GM12878 (cell line): ENCODE measurements around the gene OTOP3. TPM values are rescaled to one million over a fixed set of nuclear protein-coding genes. Genes with fewer than 3 reads are reported as not detected.

ENCODE experiments used
- ATAC-seq: fragments of 200-7000 bp; cut with Tn5 transposase; 3 replicates; pipeline ENCODE4 v1.9.1; 2020; ENCODE audit warnings: mild to moderate bottlenecking, moderate library complexity
- BruUV-seq: library from RNA; stranded (reverse); fragments of 400-500 nt; replicated peaks from 2 replicates; lab custom pipeline; 2021; lab: Mats Ljungman, UMichigan
- CTCF ChIA-PET: fragments of 300-600 bp; sonication (Branson Sonifier 250); formaldehyde crosslinking; extraction: SDS; loops from one replicate; lab custom pipeline; 2021; ENCODE audit warnings: inconsistent platforms; lab: Yijun Ruan, JAX
- POLR2A ChIA-PET: fragments of 350-600 bp; formaldehyde crosslinking; extraction: SDS; loops from one replicate; lab custom pipeline; 2021; ENCODE audit warnings: inconsistent platforms; lab: Charles Lee
- RAD21 ChIA-PET: fragments of 300-600 bp; sonication (Branson Sonifier 250); formaldehyde crosslinking; loops from one replicate; lab custom pipeline; 2023; ENCODE audit warnings: antibody characterized with exemption; ENCODE audit not compliant: unreplicated experiment; lab: Charles Lee
- SMC1A ChIA-PET: fragments of 300-600 bp; sonication (Branson Sonifier 250); formaldehyde crosslinking; loops from one replicate; lab custom pipeline; 2023; ENCODE audit not compliant: unreplicated experiment, uncharacterized antibody; lab: Charles Lee
- DNase-seq: peaks from one replicate; pipeline ENCODE4 v3.0.0-alpha.2; 2011; ENCODE audit warnings: low read depth, low spot score
- FAIRE-seq: peaks from 3 replicates; lab custom pipeline; 2011; peaks lifted over from hg19 to GRCh38; lab: Jason Lieb, UNC
- H2AFZ ChIP-seq: 2 replicates; pipeline ENCODE4 v1.6.0; 2011; ENCODE audit warnings: low read depth, low read length, control low read depth; ENCODE audit not compliant: control insufficient read depth
- H3K27ac ChIP-seq: 2 replicates; pipeline ENCODE4 v1.5.1; 2011; ENCODE audit warnings: control low read depth; ENCODE audit not compliant: control insufficient read depth, insufficient read depth
- H3K27me3 ChIP-seq, 2 experiments: replicated peaks in 1 of 2; 2 replicates each; pipeline versions ENCODE4 v1.6.0 to v1.6.1; 2011; ENCODE audit warnings: low read length in 1 of 2; ENCODE audit not compliant: control insufficient read depth in 2 of 2, insufficient read depth in 2 of 2
- H3K36me3 ChIP-seq, 2 experiments: 2 replicates each; pipeline ENCODE4 v1.5.1; 2011; ENCODE audit warnings: low read length in 1 of 2; ENCODE audit not compliant: control insufficient read depth in 2 of 2, insufficient read depth in 2 of 2
- H3K4me1 ChIP-seq: 2 replicates; pipeline ENCODE4 v1.6.1; 2011; ENCODE audit warnings: mild to moderate bottlenecking, low read length, moderate library complexity, mixed read lengths; ENCODE audit not compliant: control insufficient read depth, insufficient read depth
- H3K4me2 ChIP-seq: 2 replicates; pipeline ENCODE4 v1.6.0; 2011; ENCODE audit warnings: control low read depth; ENCODE audit not compliant: control insufficient read depth, insufficient read depth
- H3K4me3 ChIP-seq: fragments of 200-600 bp; sonication (generic); 2 replicates; pipeline ENCODE4 v1.5.1; 2016
- H3K79me2 ChIP-seq: 2 replicates; pipeline ENCODE4 v1.6.0; 2011; ENCODE audit warnings: low read length; ENCODE audit not compliant: control insufficient read depth, insufficient read depth
- H3K9ac ChIP-seq: 2 replicates; pipeline ENCODE4 v1.8.0; 2011; ENCODE audit warnings: low read length, control low read depth, mixed read lengths; ENCODE audit not compliant: control insufficient read depth, insufficient read depth
- H3K9me3 ChIP-seq: replicated peaks from 3 replicates; pipeline ENCODE4 v1.5.1; 2011; ENCODE audit warnings: mild to moderate bottlenecking, low read length; ENCODE audit not compliant: control insufficient read depth, insufficient read depth
- H4K20me1 ChIP-seq: 2 replicates; pipeline ENCODE4 v1.6.0; 2011; ENCODE audit not compliant: control insufficient read depth, insufficient read depth
- CBX5 ChIP-seq: sonication (generic); IDR thresholded peaks from 2 replicates; pipeline ENCODE4 v1.6.1; 2016; ENCODE audit warnings: low read depth, moderate library complexity, mild to moderate bottlenecking, inconsistent platforms
- NBN ChIP-seq: fragments of 450-650 bp; IDR thresholded peaks from 2 replicates; pipeline ENCODE4 v1.6.1; 2016
- NR2F1 ChIP-seq: fragments of 450-650 bp; conservative IDR thresholded peaks from 2 replicates; pipeline ENCODE4 v1.6.1; 2017; ENCODE audit warnings: mild to moderate bottlenecking
- REST ChIP-seq: IDR thresholded peaks from 2 replicates; pipeline ENCODE4 v1.6.1; 2012; ENCODE audit warnings: mild to moderate bottlenecking, low read depth, low read length
- SPI1 ChIP-seq: IDR thresholded peaks from 2 replicates; pipeline ENCODE4 v1.6.1; 2011; ENCODE audit warnings: low read depth, mild to moderate bottlenecking, low read length, moderate library complexity, borderline replicate concordance; ENCODE audit not compliant: insufficient read depth
- SREBF2 ChIP-seq: IDR thresholded peaks from 2 replicates; pipeline ENCODE4 v1.6.1; 2012; ENCODE audit warnings: mild to moderate bottlenecking, low read length
- TAF1 ChIP-seq: IDR thresholded peaks from 2 replicates; pipeline ENCODE4 v1.6.1; 2011; ENCODE audit warnings: mild to moderate bottlenecking, low read depth, low read length, borderline replicate concordance
- ZNF274 ChIP-seq: IDR thresholded peaks from one replicate; pipeline ENCODE4 v1.8.0; 2011; ENCODE audit not compliant: insufficient read length, insufficient read depth
- WGBS: methylation state at CpG from one replicate; pipeline ENCODE4 v1.1.6; 2016; ENCODE audit warnings: low lambda C conversion rate; ENCODE audit not compliant: insufficient replicate concordance, insufficient coverage; ENCODE audit errors: missing lambda C conversion rate; 5-methylcytosine and 5-hydroxymethylcytosine counted together
- in situ Hi-C: fragments of 300-500 bp; cut with MboI; formaldehyde crosslinking; loops from 9 replicates; pipeline ENCODE4 v1.14.3; 2018; ENCODE audit warnings: mixed read lengths
- intact Hi-C: fragments of 100-400 bp; cut with micrococcal nuclease; formaldehyde crosslinking; loops from one replicate; pipeline ENCODE4 v1.14.2; 2022; ENCODE audit not compliant: unreplicated experiment
- polyA plus RNA-seq, 11 experiments: library from polyadenylated mRNA; depleted of rRNA in 4 of 11; unstranded in 6 of 11; stranded (reverse) in 5 of 11; fragments of >200 nt; fragmentation: Nextera tagmentation in 4 of 11; fragmentation: Illumina TruSeq in 1 of 11; extraction: Ambion mirVana in 4 of 11; extraction: Trizol in 1 of 11; gene quantifications; 1 replicate in 1 of 11; 2 replicates in 10 of 11; pipeline versions ENCODE4 v1.2.1 to v1.2.3, GENCODE V29; 2011 to 2016; ENCODE audit warnings: inconsistent platforms in 2 of 11, missing spikeins in 2 of 11, low read depth in 1 of 11
- total RNA-seq, 4 experiments: library from RNA; depleted of rRNA in 3 of 4; stranded (reverse); fragments of >200 nt in 3 of 4; fragmentation: Illumina TruSeq in 1 of 4; extraction: Trizol in 1 of 4; gene quantifications; 2 replicates each; pipeline versions ENCODE4 v1.2.1 to v1.2.3, GENCODE V29; 2013 to 2021
- TF ChIP-seq, protein P1 (sequence below): fragments of 450-650 bp; formaldehyde crosslinking; IDR thresholded peaks from 2 replicates; pipeline ENCODE4 v1.4.0; 2020; ENCODE audit warnings: mild to moderate bottlenecking, moderate library complexity

The OTOP3 gene
- total and polyA plus RNA-seq, 10 of the 15 experiments (the other 5 are each of a cell fraction or from before 2014, with no cell fraction given): 0.03 to 0.06 TPM; not detected in 8

DNA sequence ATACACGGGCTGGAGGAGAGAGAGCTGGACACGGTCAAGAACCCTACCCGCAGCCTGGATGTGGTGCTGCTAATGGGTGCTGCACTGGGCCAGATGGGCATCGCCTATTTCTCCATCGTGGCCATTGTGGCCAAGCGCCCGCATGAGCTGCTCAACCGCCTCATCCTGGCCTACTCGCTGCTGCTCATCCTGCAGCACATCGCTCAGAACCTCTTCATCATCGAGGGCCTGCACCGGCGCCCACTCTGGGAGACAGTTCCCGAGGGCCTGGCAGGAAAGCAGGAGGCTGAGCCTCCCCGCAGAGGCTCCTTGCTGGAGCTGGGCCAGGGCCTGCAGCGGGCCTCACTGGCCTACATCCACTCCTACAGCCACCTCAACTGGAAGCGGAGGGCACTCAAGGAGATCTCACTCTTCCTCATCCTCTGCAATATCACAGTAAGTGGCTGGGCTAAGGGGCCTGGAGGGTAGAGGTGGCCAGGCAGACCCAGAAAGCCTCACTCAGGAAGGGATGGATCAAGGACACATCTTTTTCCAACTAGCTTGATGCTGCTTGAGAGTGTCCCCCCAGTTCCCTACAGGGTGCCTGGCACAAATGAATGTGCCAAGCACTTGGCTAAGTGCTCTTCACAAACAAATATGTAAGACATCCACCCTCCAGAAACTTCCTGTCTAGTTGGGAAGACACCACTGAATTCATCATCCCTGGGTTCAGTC is 11.5 kb downstream of the OTOP3 start (continued):
- TF ChIP-seq REST (no peak), SREBF2 (no peak), CBX5 (no peak), NBN (no peak), ZNF274 (no peak)
- TF ChIP-seq, all 136 proteins: peak for 0

DNA sequence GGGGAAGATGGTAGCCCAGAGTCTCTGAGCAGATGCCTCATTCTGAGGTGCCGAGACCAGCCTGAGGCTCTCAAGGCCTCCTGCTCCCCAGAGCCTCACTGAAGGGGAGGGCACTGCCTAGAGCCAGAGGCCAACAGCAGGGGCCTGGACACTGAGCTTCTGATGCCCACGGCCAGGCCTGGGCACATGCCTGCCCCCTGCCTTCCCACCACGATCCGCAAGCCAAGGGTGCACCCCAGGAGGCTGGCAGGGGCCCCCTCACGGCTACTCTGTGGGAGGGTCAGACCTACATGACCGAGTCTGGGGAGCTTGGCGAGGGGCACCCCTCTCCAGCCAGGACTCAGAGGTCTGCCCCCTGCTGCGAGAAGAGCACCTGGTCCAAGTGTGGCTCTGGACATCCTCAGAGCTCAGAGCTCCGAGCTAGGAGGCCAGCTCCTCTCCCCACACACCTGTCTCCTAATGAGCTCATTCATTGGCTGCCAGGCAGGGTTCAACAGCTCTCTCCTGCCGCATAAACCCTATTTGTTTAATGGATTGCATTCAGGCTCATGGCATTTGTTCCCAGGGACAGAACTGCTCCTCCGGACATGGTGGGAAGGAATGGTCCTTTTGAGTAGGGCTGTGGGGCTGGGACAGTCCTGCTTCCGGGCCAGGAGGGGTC is 13.9 kb downstream of the OTOP3 start:
- WGBS: 40% methylated on average over 12 of the region's 12 CpGs
- no TSS peak for BruUV-seq
- Histone ChIP-seq H3K4me1 (peaks cover 6% of the 10 kb centered on the region; the same call in 1 of the 2 replicates), H3K27me3 (no peaks in the 10 kb centered on the region), H3K9me3 (no peaks in the 10 kb centered on the region), H2AFZ (no peak overlapping the region), H3K27ac (no peak overlapping the region), H3K9ac (no peak overlapping the region), H3K36me3 (no peaks in the 10 kb centered on the region), H3K4me2 (no peak overlapping the region), H4K20me1 (no peaks in the 10 kb centered on the region), H3K4me3 (no peak overlapping the region), H3K79me2 (no peaks in the 10 kb centered on the region)
- POLR2A ChIA-PET: no interaction called here
- ATAC-seq (no peak), DNase-seq (no peak), FAIRE-seq (no peak)
- SMC1A ChIA-PET: interaction anchor here (0.9 to 1.6 kb wide), 3 partner anchors 8 to 77 kb away, joined by 3 to 4 read pairs (median 3); partner anchors contain the start of gene FDXR
- in situ Hi-C loops (no loop called here), intact Hi-C loops (no loop called here)
- CTCF ChIA-PET: interaction anchor here (0.9 to 3.4 kb wide), 5 partner anchors 8 to 87 kb away, joined by 3 to 21 read pairs (median 7); no protein-coding TSS in a partner anchor
- RAD21 ChIA-PET: interaction anchor here (0.7 to 1.0 kb wide), 2 partner anchors 11 to 13 kb away, joined by 3 read pairs; no protein-coding TSS in a partner anchor
- TF ChIP-seq, protein P1, sequence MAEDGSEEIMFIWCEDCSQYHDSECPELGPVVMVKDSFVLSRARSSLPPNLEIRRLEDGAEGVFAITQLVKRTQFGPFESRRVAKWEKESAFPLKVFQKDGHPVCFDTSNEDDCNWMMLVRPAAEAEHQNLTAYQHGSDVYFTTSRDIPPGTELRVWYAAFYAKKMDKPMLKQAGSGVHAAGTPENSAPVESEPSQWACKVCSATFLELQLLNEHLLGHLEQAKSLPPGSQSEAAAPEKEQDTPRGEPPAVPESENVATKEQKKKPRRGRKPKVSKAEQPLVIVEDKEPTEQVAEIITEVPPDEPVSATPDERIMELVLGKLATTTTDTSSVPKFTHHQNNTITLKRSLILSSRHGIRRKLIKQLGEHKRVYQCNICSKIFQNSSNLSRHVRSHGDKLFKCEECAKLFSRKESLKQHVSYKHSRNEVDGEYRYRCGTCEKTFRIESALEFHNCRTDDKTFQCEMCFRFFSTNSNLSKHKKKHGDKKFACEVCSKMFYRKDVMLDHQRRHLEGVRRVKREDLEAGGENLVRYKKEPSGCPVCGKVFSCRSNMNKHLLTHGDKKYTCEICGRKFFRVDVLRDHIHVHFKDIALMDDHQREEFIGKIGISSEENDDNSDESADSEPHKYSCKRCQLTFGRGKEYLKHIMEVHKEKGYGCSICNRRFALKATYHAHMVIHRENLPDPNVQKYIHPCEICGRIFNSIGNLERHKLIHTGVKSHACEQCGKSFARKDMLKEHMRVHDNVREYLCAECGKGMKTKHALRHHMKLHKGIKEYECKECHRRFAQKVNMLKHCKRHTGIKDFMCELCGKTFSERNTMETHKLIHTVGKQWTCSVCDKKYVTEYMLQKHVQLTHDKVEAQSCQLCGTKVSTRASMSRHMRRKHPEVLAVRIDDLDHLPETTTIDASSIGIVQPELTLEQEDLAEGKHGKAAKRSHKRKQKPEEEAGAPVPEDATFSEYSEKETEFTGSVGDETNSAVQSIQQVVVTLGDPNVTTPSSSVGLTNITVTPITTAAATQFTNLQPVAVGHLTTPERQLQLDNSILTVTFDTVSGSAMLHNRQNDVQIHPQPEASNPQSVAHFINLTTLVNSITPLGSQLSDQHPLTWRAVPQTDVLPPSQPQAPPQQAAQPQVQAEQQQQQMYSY (CRISPR knock-in tag): no peak
- TF ChIP-seq SPI1 (no peak), TAF1 (no peak), NR2F1 (no peak)
